Testis (tissue), 3 donors: ENCODE data around the gene NEK11. TPM values are rescaled to one million over a fixed set of nuclear protein-coding genes. Genes with fewer than 3 reads are reported as not detected.
"Not testable (repeated sequence)": the region's sequence is repeated elsewhere in the genome, so short reads cannot be mapped to it uniquely, and the experiment has no call there.

ENCODE experiments used
- DNase-seq: peaks from one replicate; pipeline ENCODE4 v3.0.0-alpha.2; 2019
- H3K27ac ChIP-seq, 2 donors: fragments of 200-600 bp; sonication (generic); one replicate each; pipeline ENCODE4 v1.5.1; 2019
- H3K27me3 ChIP-seq: fragments of 200-600 bp; sonication (generic); one replicate; pipeline ENCODE4 v1.5.1; 2019
- H3K36me3 ChIP-seq: fragments of 200-600 bp; sonication (generic); one replicate; pipeline ENCODE4 v1.5.1; 2017; ENCODE audit warnings: low read depth; ENCODE audit errors: missing control alignments
- H3K4me1 ChIP-seq: fragments of 200-600 bp; sonication (generic); one replicate; pipeline ENCODE4 v1.5.1; 2019
- H3K4me3 ChIP-seq, 2 donors: fragments of 200-600 bp; sonication (generic); one replicate each; pipeline ENCODE4 v1.5.1; 2017 to 2019
- H3K9me3 ChIP-seq: fragments of 200-600 bp; sonication (generic); one replicate; pipeline ENCODE4 v1.5.1; 2017
- POLR2A ChIP-seq: fragments of 450-650 bp; IDR thresholded peaks from one replicate; pipeline ENCODE4 v1.6.1; 2017; ENCODE audit warnings: antibody characterized with exemption, mild to moderate bottlenecking, moderate library complexity
- WGBS, 2 donors: methylation state at CpG; one replicate each; pipeline ENCODE4 v1.1.5; 2018; 5-methylcytosine and 5-hydroxymethylcytosine counted together
- intact Hi-C: fragments of 100-400 bp; cut with DNase I; formaldehyde crosslinking; loops from one replicate; pipeline ENCODE4 v1.15.1; 2023; ENCODE audit warnings: low total_unique reads
- polyA plus RNA-seq: library from polyadenylated mRNA; stranded (reverse); fragments of 350-450 nt; fragmentation: Illumina TruSeq; extraction: RNeasy Lipid Tissue Mini Kit (QIAGEN cat#74804); gene quantifications from one replicate; pipeline ENCODE4 v1.2.3, GENCODE V29; 2014; ENCODE audit warnings: low read depth, low replicate concordance; ENCODE audit not compliant: insufficient read depth
- total RNA-seq, 2 donors: library from RNA; depleted of rRNA; stranded (reverse); fragments of >200 nt; gene quantifications; one replicate each; pipeline ENCODE4 v1.2.3, GENCODE V29; 2016
- TF ChIP-seq, protein P1 (sequence below), 3 experiments: fragments of 450-650 bp in 2 of 3; fragments of 200-600 bp in 1 of 3; sonication (generic) in 1 of 3; IDR thresholded peaks; one replicate each; pipeline ENCODE4 v1.5.1; 2016 to 2019; ENCODE audit warnings: antibody characterized with exemption in 3 of 3, mild to moderate bottlenecking in 2 of 3, moderate library complexity in 1 of 3

The NEK11 gene
- total and polyA plus RNA-seq, 3 donors from 2014 or later, result 22.4 to 40.9 (median 35.9) TPM

GRCh38 chr3:131036986-131037385, 10.3 kb downstream of the NEK11 start:
- Histone ChIP-seq H3K4me3 (no peak overlapping the region), H3K4me1 (no peaks in the 10 kb centered on the region), H3K36me3 (no peaks in the 10 kb centered on the region), H3K9me3 (no peaks in the 10 kb centered on the region), H3K27me3 (no peaks in the 10 kb centered on the region), H3K27ac (no peak overlapping the region)
- no peak for DNase-seq
- WGBS, 2 donors, result 89 to 90% methylated on average over 5 of the region's 5 CpGs
- TF ChIP-seq, protein P1, sequence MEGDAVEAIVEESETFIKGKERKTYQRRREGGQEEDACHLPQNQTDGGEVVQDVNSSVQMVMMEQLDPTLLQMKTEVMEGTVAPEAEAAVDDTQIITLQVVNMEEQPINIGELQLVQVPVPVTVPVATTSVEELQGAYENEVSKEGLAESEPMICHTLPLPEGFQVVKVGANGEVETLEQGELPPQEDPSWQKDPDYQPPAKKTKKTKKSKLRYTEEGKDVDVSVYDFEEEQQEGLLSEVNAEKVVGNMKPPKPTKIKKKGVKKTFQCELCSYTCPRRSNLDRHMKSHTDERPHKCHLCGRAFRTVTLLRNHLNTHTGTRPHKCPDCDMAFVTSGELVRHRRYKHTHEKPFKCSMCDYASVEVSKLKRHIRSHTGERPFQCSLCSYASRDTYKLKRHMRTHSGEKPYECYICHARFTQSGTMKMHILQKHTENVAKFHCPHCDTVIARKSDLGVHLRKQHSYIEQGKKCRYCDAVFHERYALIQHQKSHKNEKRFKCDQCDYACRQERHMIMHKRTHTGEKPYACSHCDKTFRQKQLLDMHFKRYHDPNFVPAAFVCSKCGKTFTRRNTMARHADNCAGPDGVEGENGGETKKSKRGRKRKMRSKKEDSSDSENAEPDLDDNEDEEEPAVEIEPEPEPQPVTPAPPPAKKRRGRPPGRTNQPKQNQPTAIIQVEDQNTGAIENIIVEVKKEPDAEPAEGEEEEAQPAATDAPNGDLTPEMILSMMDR (IDR thresholded peaks at IDR 0.05), result no peak
- no peak for TF ChIP-seq POLR2A
- intact Hi-C loops, result no loop called here

DNA sequence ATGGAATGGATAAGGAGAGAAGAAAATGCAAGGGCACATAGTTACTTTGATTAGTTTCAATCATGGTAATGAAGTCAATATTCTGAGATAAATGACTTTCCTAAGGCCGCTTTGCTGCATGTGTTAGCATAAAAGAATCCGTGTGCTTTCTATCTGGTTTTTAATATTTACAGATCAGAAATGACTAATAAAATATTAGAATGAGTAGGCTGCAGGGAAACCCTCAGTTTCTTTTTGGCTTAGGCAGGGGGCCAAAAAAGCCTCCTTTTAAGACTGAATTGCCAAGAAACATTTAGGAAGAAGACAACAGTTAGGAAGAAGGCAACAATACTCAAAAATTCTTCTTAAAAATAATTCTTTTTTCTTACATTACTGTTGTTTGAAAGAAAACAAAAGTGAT, 11.6 kb downstream of the NEK11 start:
- Histone ChIP-seq H3K4me3 (no peak overlapping the region), H3K9me3 (no peaks in the 10 kb centered on the region), H3K36me3 (no peaks in the 10 kb centered on the region), H3K4me1 (no peaks in the 10 kb centered on the region), H3K27me3 (no peaks in the 10 kb centered on the region), H3K27ac (no peak overlapping the region)
- WGBS, 2 donors, result 71 to 86% methylated on average over 2 of the region's 2 CpGs
- intact Hi-C loops, result no loop called here
- TF ChIP-seq, protein P1 (IDR thresholded peaks at IDR 0.05), result no peak
- no peak for TF ChIP-seq POLR2A
- no peak for DNase-seq

DNA sequence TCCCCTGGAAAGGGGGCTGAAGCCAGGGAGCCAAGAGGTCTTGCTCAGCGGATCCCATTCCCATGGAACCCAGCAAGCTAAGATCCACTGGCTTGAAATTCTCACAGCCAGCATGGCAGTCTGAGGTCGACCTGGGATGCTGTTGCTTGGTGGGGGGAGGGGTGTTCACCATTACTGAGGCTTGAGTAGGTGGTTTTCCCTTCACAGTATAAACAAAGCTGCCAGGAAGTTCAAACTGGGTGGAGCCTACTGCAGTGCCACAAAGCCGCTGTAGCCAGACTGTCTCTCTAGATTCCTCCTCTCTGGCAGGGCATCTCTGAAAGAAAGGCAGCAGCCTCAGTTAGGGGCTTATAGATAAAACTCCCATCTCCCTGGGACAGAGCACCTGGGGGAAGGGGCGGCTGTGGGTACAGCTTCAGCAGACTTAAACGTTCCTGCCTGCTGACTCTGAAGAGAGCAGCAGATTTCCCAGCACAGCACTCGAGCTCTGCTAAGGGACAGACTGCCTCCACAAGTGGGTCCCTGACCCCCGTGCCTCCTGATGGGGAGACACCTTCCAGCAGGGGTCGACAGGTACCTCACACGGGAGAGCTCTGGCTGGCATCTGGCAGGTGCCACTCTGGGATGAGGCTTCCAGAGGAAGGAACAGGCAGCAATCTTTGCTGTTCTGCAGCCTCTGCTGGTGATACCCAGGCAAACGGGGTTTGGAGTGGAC, 15.8 kb downstream of the NEK11 start:
- intact Hi-C loops, H3K4me3 ChIP-seq, DNase-seq, H3K27ac ChIP-seq, H3K4me1 ChIP-seq, H3K36me3 ChIP-seq, H3K27me3 ChIP-seq, H3K9me3 ChIP-seq: not testable (repeated sequence)
- WGBS, 2 donors, result 84 to 87% methylated on average over 8 to 10 of the region's 10 CpGs

- Histone ChIP-seq H3K36me3 (no peaks in the 10 kb centered on the region), H3K9me3 (no peaks in the 10 kb centered on the region), H3K4me3 (no peak overlapping the region), H3K27ac (no peak overlapping the region), H3K4me1 (no peaks in the 10 kb centered on the region), H3K27me3 (no peaks in the 10 kb centered on the region)
- DNase-seq, result peak; percentile 52
- no peak for TF ChIP-seq POLR2A
- TF ChIP-seq, protein P1 (IDR thresholded peaks at IDR 0.05), result no peak
- 77 to 98% methylated on average over 2 of the region's 2 CpGs for WGBS, 2 donors
- intact Hi-C loops, result no loop called here
Observed at GRCh38 chr3:131047582-131047981, 20.9 kb downstream of the NEK11 start.

DNA sequence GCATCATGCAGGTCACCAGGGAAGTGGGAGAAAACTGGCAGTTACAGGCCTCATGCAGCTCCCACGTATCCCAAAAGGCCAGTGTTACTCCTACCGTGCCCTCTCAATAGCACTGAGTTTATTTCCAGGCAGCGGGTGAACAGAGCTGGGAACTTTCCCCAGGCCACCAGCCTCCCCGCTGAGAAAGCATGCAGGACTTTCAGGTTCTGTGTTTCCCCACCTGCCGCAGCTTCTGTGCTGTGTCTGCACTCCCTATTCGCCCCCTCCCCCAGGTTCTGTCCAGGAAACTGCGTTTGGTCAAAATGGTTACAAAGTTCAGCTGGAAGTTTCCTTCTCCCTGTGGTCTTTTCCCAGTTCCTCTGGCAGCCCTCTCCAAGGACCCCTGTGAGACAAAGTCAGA, 21.4 kb downstream of the NEK11 start:
- Histone ChIP-seq H3K4me1 (no peaks in the 10 kb centered on the region), H3K27ac (no peak overlapping the region), H3K36me3 (no peaks in the 10 kb centered on the region), H3K4me3 (no peak overlapping the region), H3K9me3 (no peaks in the 10 kb centered on the region), H3K27me3 (no peaks in the 10 kb centered on the region)
- intact Hi-C loops, result no loop called here
- no peak for DNase-seq
- TF ChIP-seq POLR2A, result no peak
- TF ChIP-seq, protein P1 (IDR thresholded peaks at IDR 0.05), result no peak
- WGBS, 2 donors, result 62 to 72% methylated on average over 7 of the region's 7 CpGs
